ENCODE data around the gene FDX1. TPM values are rescaled to one million over a fixed set of nuclear protein-coding genes. Genes with fewer than 3 reads are reported as not detected.

FDX1 gene
- total RNA-seq, 2 donors from 2014 or later = 11.8 to 12.1 TPM

DNA sequence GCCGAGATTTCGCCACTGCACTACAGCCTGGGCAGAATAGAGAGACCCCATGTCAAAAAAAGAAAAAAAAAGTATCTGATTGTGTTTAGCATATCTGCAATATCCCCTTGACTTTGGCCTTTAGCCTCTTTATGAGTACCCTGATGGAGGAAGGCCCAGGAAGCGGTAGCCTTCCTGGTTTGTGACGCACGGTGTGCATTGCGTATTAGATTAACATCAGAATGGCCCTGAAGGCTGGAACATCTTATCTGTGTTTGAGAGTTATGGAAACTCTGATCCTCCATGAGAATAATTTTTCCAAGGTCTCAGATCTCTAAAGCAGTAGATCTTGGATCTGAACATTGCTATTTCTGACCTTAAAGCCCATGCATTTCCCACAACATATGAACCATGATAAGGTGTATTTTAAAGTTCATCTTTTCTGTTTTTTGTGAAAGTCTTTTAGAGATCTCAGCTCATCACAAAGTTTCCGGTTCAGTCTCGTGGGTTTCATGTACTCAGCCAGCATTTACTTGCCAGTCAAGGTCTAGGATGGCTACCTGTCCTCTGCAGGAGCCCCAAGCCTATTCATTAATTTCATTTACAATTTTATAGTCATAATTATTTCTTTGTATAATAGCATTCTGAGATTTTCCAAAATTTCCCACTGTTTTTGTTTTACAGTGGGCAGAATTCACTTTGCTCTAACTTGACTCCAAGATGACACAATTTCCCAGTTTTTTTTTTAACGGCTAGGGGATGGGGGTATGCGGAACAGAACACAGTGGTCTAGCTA lies 605 bp upstream of the FDX1 start:
- Mint-ChIP-seq H3K4me3 (peak overlapping the region; percentile 97), H3K27ac (peak overlapping the region; percentile 65), H3K4me1 (peaks cover 18% of the 10 kb centered on the region), H3K9me3 (no peaks in the 10 kb centered on the region), H3K36me3 (ENCODE audit: low read depth) (no peaks in the 10 kb centered on the region), H3K27me3 (ENCODE audit: insufficient read depth) (peaks cover 3% of the 10 kb centered on the region)
- Histone ChIP-seq H3K27me3 (ENCODE audit: control insufficient read depth, insufficient read depth, low read length, poor library complexity, severe bottlenecking) (no peaks in the 10 kb centered on the region), H3K36me3 (ENCODE audit: control insufficient read depth, insufficient read depth, low read length) (no peaks in the 10 kb centered on the region), H3K9ac (ENCODE audit: extremely low read depth, low read length, poor library complexity, severe bottlenecking) (peak overlapping the region; percentile 39), H3K9me3 (ENCODE audit: control insufficient read depth, low read length) (no peaks in the 10 kb centered on the region), H3K4me1 (ENCODE audit: control insufficient read depth, insufficient read depth, low read length) (peaks cover 8% of the 10 kb centered on the region), H3K4me3 (ENCODE audit: low read length) (peak overlapping the region; percentile 98), H3K27ac (ENCODE audit: low read depth, low read length) (peak overlapping the region; percentile 62)
- TF ChIP-seq, protein P1, sequence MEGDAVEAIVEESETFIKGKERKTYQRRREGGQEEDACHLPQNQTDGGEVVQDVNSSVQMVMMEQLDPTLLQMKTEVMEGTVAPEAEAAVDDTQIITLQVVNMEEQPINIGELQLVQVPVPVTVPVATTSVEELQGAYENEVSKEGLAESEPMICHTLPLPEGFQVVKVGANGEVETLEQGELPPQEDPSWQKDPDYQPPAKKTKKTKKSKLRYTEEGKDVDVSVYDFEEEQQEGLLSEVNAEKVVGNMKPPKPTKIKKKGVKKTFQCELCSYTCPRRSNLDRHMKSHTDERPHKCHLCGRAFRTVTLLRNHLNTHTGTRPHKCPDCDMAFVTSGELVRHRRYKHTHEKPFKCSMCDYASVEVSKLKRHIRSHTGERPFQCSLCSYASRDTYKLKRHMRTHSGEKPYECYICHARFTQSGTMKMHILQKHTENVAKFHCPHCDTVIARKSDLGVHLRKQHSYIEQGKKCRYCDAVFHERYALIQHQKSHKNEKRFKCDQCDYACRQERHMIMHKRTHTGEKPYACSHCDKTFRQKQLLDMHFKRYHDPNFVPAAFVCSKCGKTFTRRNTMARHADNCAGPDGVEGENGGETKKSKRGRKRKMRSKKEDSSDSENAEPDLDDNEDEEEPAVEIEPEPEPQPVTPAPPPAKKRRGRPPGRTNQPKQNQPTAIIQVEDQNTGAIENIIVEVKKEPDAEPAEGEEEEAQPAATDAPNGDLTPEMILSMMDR (conservative IDR thresholded peaks at IDR 0.05) = no peak
- WGBS, 2 experiments (ENCODE audit: insufficient coverage in 1 of 2, insufficient read length in 1 of 2) = 81 to 86% methylated on average over 7 to 10 of the region's 10 CpGs
- DNase-seq = no peak

DNA sequence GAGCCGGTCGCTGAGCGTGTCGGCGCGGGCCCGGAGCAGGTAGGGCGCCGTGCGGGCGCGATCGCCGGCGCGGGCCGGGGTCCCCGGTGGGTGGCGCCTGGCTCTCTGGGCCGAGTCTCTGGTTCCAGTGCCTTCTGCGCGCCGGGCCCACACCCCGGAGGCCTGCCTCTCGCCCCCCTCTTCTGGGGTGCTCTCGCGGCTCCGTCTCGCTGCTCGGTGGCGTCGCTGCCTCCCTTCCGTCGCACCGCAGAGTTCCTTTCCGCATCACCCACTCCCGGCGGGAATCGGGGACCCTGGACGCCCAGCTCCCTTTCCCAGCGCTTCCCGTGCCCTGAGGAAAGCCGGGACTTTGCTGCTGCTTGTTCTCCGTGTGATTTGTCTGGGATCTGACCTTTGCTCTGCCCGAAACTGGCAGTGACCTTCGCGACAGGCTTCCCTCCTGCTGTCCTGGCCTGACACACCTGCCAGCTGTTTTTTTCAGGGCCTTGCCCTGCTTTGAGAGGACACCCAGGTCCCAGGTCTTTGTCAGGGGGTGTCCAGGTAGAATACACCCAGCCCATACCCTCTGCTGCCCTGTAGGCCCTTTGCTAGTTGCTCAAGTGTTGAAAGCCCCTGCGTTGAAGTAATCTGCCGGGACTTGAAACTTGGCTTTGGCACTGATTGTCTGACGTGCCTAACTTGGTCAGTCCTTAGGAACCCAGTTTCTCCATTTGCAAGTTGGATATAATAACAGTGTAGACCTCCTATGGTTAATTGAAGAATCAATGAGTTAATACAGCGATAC lies 711 bp downstream of the FDX1 start:
- peak overlapping the region; percentile 75 for H3K27ac ChIP-seq (ENCODE audit: low read depth, low read length)
- Mint-ChIP-seq H3K27me3 (ENCODE audit: insufficient read depth) (peaks cover 3% of the 10 kb centered on the region), H3K4me1 (peaks cover 18% of the 10 kb centered on the region), H3K4me3 (peak overlapping the region; percentile 97), H3K27ac (peak overlapping the region; percentile 96), H3K9me3 (no peaks in the 10 kb centered on the region), H3K36me3 (ENCODE audit: low read depth) (no peaks in the 10 kb centered on the region)
- H3K9me3 ChIP-seq (ENCODE audit: control insufficient read depth, low read length) = no peaks in the 10 kb centered on the region
- TF ChIP-seq, protein P1 (conservative IDR thresholded peaks at IDR 0.05) = peak; percentile 6
- peaks cover 8% of the 10 kb centered on the region for H3K4me1 ChIP-seq (ENCODE audit: control insufficient read depth, insufficient read depth, low read length)
- H3K4me3 ChIP-seq (ENCODE audit: low read length) = peak overlapping the region; percentile 98
- DNase-seq = no peak
- H3K36me3 ChIP-seq (ENCODE audit: control insufficient read depth, insufficient read depth, low read length) = no peaks in the 10 kb centered on the region
- H3K9ac ChIP-seq (ENCODE audit: extremely low read depth, low read length, poor library complexity, severe bottlenecking) = peak overlapping the region; percentile 77
- 1 to 2% methylated on average over 9 to 51 of the region's 51 CpGs for WGBS, 2 experiments (ENCODE audit: insufficient coverage in 1 of 2, insufficient read length in 1 of 2)
- H3K27me3 ChIP-seq (ENCODE audit: control insufficient read depth, insufficient read depth, low read length, poor library complexity, severe bottlenecking) = no peaks in the 10 kb centered on the region

DNA sequence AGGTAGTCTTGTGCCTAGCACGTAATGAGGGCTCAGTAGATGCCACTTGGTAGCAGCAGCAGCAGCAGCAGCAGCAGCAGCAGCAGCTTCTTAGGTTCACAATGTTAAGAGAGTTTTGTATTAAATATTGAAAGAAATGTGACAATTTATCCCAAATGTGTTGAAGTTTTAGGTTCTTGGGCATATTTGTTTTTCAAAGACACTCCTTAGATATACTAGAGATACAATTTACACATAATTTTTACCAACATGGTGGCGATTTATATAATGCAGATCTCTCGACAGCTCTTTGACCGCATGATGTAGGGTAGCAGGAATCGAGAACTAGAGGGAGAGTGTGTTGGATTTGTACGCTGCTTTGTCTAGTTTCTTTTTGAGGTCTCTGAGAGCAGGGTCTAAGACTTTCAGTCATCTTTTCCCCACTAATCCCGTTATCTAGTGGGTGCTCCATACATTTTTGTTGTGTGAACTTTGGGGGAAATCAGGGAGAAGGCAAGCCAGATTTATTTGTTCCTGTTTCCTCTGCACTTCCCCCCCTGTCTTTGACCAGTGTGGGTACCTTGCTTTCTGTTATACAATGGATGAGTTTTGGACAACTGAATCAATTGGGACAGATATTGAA lies 1.4 kb downstream of the FDX1 start:
- Mint-ChIP-seq H3K9me3 (no peaks in the 10 kb centered on the region), H3K27me3 (ENCODE audit: insufficient read depth) (peaks cover 3% of the 10 kb centered on the region), H3K4me1 (peaks cover 18% of the 10 kb centered on the region), H3K36me3 (ENCODE audit: low read depth) (peaks cover under 1% of the 10 kb centered on the region), H3K4me3 (peak overlapping the region; percentile 97), H3K27ac (peak overlapping the region; percentile 96)
- no peaks in the 10 kb centered on the region for H3K9me3 ChIP-seq (ENCODE audit: control insufficient read depth, low read length)
- peak overlapping the region; percentile 77 for H3K9ac ChIP-seq (ENCODE audit: extremely low read depth, low read length, poor library complexity, severe bottlenecking)
- DNase-seq = no peak
- TF ChIP-seq, protein P1 (conservative IDR thresholded peaks at IDR 0.05) = no peak
- H3K36me3 ChIP-seq (ENCODE audit: control insufficient read depth, insufficient read depth, low read length) = no peaks in the 10 kb centered on the region
- H3K4me1 ChIP-seq (ENCODE audit: control insufficient read depth, insufficient read depth, low read length) = peaks cover 8% of the 10 kb centered on the region
- H3K27ac ChIP-seq (ENCODE audit: low read depth, low read length) = no peak overlapping the region
- peak overlapping the region; percentile 98 for H3K4me3 ChIP-seq (ENCODE audit: low read length)
- H3K27me3 ChIP-seq (ENCODE audit: control insufficient read depth, insufficient read depth, low read length, poor library complexity, severe bottlenecking) = no peaks in the 10 kb centered on the region
- WGBS, 2 experiments (ENCODE audit: insufficient coverage in 1 of 2, insufficient read length in 1 of 2) = 53 to 66% methylated on average over 3 to 7 of the region's 7 CpGs

All from endodermal cell (in vitro differentiated cells).